ENCODE measurements around the gene GOLGA2. TPM values are rescaled to one million over a fixed set of nuclear protein-coding genes. Genes with fewer than 3 reads are reported as not detected.

Gene GOLGA2
- total and polyA plus RNA-seq, 2 of the 13 experiments (the other 11 are each of a cell fraction or from before 2014, with no cell fraction given) = 45.3 to 45.8 TPM

DNA sequence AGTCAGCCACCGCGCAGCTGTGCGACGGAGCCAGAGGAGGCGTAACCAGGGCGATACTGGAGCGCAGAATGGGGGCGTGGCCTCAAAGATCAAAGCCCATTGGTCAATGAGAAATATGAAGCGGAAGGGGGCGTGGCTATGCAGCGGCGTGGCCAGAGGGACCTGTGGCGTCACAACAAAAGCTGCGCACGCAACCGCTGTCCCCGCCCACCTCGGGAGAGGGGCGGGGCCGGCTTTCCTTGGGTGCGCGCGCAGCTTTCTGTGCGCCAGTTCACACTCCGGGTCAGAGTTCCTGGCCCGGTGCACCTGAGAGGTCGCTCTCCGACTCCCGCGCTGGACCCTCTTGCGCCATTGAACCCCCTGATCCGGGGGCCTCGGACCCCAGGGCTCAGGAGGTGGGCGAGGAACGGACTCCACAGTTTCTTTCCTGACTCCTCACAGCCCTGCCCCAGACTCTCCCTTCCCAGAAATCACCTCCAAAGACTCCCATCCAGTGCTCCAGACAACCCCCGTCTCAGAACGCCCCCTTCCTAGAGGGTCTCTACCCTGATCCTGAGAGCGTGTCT, 284 bp upstream of the GOLGA2 start, which contains the start of gene SWI5 (continued):
- TF ChIP-seq KDM5A (IDR thresholded peaks at IDR 0.05; ENCODE audit: borderline replicate concordance, low read length) = no peak
- TF ChIP-seq ZNF792 (CRISPR knock-in tag; IDR thresholded peaks at IDR 0.05) = no peak
- no peak for TF ChIP-seq SMAD1 (CRISPR knock-in tag; IDR thresholded peaks at IDR 0.05; ENCODE audit: borderline replicate concordance, low read depth)
- TF ChIP-seq, protein P1, sequence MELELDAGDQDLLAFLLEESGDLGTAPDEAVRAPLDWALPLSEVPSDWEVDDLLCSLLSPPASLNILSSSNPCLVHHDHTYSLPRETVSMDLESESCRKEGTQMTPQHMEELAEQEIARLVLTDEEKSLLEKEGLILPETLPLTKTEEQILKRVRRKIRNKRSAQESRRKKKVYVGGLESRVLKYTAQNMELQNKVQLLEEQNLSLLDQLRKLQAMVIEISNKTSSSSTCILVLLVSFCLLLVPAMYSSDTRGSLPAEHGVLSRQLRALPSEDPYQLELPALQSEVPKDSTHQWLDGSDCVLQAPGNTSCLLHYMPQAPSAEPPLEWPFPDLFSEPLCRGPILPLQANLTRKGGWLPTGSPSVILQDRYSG (CRISPR knock-in tag; IDR thresholded peaks at IDR 0.05) = no peak
- TF ChIP-seq ZMAT3 (CRISPR knock-in tag; conservative IDR thresholded peaks at IDR 0.05) = no peak
- TF ChIP-seq, protein P2, sequence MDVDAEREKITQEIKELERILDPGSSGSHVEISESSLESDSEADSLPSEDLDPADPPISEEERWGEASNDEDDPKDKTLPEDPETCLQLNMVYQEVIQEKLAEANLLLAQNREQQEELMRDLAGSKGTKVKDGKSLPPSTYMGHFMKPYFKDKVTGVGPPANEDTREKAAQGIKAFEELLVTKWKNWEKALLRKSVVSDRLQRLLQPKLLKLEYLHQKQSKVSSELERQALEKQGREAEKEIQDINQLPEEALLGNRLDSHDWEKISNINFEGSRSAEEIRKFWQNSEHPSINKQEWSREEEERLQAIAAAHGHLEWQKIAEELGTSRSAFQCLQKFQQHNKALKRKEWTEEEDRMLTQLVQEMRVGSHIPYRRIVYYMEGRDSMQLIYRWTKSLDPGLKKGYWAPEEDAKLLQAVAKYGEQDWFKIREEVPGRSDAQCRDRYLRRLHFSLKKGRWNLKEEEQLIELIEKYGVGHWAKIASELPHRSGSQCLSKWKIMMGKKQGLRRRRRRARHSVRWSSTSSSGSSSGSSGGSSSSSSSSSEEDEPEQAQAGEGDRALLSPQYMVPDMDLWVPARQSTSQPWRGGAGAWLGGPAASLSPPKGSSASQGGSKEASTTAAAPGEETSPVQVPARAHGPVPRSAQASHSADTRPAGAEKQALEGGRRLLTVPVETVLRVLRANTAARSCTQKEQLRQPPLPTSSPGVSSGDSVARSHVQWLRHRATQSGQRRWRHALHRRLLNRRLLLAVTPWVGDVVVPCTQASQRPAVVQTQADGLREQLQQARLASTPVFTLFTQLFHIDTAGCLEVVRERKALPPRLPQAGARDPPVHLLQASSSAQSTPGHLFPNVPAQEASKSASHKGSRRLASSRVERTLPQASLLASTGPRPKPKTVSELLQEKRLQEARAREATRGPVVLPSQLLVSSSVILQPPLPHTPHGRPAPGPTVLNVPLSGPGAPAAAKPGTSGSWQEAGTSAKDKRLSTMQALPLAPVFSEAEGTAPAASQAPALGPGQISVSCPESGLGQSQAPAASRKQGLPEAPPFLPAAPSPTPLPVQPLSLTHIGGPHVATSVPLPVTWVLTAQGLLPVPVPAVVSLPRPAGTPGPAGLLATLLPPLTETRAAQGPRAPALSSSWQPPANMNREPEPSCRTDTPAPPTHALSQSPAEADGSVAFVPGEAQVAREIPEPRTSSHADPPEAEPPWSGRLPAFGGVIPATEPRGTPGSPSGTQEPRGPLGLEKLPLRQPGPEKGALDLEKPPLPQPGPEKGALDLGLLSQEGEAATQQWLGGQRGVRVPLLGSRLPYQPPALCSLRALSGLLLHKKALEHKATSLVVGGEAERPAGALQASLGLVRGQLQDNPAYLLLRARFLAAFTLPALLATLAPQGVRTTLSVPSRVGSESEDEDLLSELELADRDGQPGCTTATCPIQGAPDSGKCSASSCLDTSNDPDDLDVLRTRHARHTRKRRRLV (CRISPR knock-in tag; IDR thresholded peaks at IDR 0.05) = peak; percentile 55; the same call in 1 of the 2 replicates
- no peak for TF ChIP-seq ZNF567 (CRISPR knock-in tag; IDR thresholded peaks at IDR 0.05; ENCODE audit: borderline replicate concordance)
- peak; percentile 87 for TF ChIP-seq GABPB1 (CRISPR knock-in tag; IDR thresholded peaks at IDR 0.05)
- TF ChIP-seq, protein P3, sequence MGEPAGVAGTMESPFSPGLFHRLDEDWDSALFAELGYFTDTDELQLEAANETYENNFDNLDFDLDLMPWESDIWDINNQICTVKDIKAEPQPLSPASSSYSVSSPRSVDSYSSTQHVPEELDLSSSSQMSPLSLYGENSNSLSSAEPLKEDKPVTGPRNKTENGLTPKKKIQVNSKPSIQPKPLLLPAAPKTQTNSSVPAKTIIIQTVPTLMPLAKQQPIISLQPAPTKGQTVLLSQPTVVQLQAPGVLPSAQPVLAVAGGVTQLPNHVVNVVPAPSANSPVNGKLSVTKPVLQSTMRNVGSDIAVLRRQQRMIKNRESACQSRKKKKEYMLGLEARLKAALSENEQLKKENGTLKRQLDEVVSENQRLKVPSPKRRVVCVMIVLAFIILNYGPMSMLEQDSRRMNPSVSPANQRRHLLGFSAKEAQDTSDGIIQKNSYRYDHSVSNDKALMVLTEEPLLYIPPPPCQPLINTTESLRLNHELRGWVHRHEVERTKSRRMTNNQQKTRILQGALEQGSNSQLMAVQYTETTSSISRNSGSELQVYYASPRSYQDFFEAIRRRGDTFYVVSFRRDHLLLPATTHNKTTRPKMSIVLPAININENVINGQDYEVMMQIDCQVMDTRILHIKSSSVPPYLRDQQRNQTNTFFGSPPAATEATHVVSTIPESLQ (CRISPR knock-in tag; conservative IDR thresholded peaks at IDR 0.05) = no peak
- TF ChIP-seq, protein P4, sequence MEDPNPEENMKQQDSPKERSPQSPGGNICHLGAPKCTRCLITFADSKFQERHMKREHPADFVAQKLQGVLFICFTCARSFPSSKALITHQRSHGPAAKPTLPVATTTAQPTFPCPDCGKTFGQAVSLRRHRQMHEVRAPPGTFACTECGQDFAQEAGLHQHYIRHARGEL (CRISPR knock-in tag; IDR thresholded peaks at IDR 0.05) = no peak
- TF ChIP-seq NR2C2 (CRISPR knock-in tag; IDR thresholded peaks at IDR 0.05; ENCODE audit: borderline replicate concordance) = peak; percentile 81
- no peak for TF ChIP-seq TBX3 (IDR thresholded peaks at IDR 0.05; ENCODE audit: borderline replicate concordance)
- TF ChIP-seq MAFG (CRISPR knock-in tag; IDR thresholded peaks at IDR 0.05) = no peak
- TF ChIP-seq KDM2A (CRISPR knock-in tag; IDR thresholded peaks at IDR 0.05; ENCODE audit: borderline replicate concordance, low read depth) = peak; percentile 70; the same call in 1 of the 2 replicates
- TF ChIP-seq, protein P5, sequence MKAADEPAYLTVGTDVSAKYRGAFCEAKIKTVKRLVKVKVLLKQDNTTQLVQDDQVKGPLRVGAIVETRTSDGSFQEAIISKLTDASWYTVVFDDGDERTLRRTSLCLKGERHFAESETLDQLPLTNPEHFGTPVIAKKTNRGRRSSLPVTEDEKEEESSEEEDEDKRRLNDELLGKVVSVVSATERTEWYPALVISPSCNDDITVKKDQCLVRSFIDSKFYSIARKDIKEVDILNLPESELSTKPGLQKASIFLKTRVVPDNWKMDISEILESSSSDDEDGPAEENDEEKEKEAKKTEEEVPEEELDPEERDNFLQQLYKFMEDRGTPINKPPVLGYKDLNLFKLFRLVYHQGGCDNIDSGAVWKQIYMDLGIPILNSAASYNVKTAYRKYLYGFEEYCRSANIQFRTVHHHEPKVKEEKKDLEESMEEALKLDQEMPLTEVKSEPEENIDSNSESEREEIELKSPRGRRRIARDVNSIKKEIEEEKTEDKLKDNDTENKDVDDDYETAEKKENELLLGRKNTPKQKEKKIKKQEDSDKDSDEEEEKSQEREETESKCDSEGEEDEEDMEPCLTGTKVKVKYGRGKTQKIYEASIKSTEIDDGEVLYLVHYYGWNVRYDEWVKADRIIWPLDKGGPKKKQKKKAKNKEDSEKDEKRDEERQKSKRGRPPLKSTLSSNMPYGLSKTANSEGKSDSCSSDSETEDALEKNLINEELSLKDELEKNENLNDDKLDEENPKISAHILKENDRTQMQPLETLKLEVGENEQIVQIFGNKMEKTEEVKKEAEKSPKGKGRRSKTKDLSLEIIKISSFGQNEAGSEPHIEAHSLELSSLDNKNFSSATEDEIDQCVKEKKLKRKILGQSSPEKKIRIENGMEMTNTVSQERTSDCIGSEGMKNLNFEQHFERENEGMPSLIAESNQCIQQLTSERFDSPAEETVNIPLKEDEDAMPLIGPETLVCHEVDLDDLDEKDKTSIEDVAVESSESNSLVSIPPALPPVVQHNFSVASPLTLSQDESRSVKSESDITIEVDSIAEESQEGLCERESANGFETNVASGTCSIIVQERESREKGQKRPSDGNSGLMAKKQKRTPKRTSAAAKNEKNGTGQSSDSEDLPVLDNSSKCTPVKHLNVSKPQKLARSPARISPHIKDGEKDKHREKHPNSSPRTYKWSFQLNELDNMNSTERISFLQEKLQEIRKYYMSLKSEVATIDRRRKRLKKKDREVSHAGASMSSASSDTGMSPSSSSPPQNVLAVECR (CRISPR knock-in tag; IDR thresholded peaks at IDR 0.05; ENCODE audit: borderline replicate concordance) = peak; percentile 54
- TF ChIP-seq DPF2 (CRISPR knock-in tag; IDR thresholded peaks at IDR 0.05; ENCODE audit: borderline replicate concordance, low read depth) = no peak
- no peak for TF ChIP-seq HNRNPL (IDR thresholded peaks at IDR 0.05; ENCODE audit: low read depth, low read length)

Data from HepG2 (cell line).